GM23338 (cell line): ENCODE measurements around the gene COG7. TPM values are rescaled to one million over a fixed set of nuclear protein-coding genes. Genes with fewer than 3 reads are reported as not detected.

Experiments used
- ATAC-seq: fragments of 200-7000 bp; cut with Tn5 transposase; 3 replicates; pipeline ENCODE4 v1.9.1; 2020
- DNase-seq: peaks from one replicate; pipeline ENCODE4 v3.0.0-alpha.2; 2015; ENCODE audit warnings: low spot score
- H2AFZ ChIP-seq: fragments of 200-600 bp; sonication (generic); 2 replicates; pipeline ENCODE4 v1.8.0; 2016; ENCODE audit warnings: antibody characterized with exemption, mild to moderate bottlenecking, moderate library complexity
- H3F3A ChIP-seq: fragments of 200-600 bp; sonication (generic); replicated peaks from 2 replicates; pipeline ENCODE4 v1.8.0; 2017; ENCODE audit warnings: antibody characterized with exemption, mixed run types, low read depth
- H3K27ac ChIP-seq: fragments of 200-600 bp; sonication (generic); 2 replicates; pipeline ENCODE4 v1.6.1; 2016; ENCODE audit warnings: low read depth
- H3K27me3 ChIP-seq: fragments of 200-600 bp; sonication (generic); 2 replicates; pipeline ENCODE4 v1.8.0; 2016; ENCODE audit warnings: mild to moderate bottlenecking, mixed run types, moderate library complexity; ENCODE audit not compliant: insufficient read depth
- H3K36me3 ChIP-seq: fragments of 200-600 bp; sonication (generic); 2 replicates; pipeline ENCODE4 v1.8.0; 2016; ENCODE audit warnings: mild to moderate bottlenecking; ENCODE audit not compliant: insufficient read depth
- H3K4me1 ChIP-seq: fragments of 200-600 bp; sonication (generic); 2 replicates; pipeline ENCODE4 v1.8.0; 2016; ENCODE audit warnings: mild to moderate bottlenecking, moderate library complexity; ENCODE audit not compliant: insufficient read depth
- H3K4me2 ChIP-seq: fragments of 200-600 bp; sonication (generic); 2 replicates; pipeline ENCODE4 v1.7.1; 2017; ENCODE audit warnings: mixed run types
- H3K4me3 ChIP-seq: fragments of 200-600 bp; sonication (generic); 2 replicates; pipeline ENCODE4 v1.6.1; 2016; ENCODE audit warnings: mixed run types
- H3K79me2 ChIP-seq: fragments of 200-600 bp; sonication (generic); replicated peaks from 2 replicates; pipeline ENCODE4 v1.8.0; 2017; ENCODE audit warnings: mild to moderate bottlenecking; ENCODE audit not compliant: insufficient read depth
- H3K9me2 ChIP-seq: fragments of 200-600 bp; sonication (generic); 2 replicates; pipeline ENCODE4 v1.8.0; 2017; ENCODE audit not compliant: insufficient read depth
- H4K20me1 ChIP-seq: fragments of 200-600 bp; sonication (generic); replicated peaks from 2 replicates; pipeline ENCODE4 v1.8.0; 2017; ENCODE audit warnings: mild to moderate bottlenecking; ENCODE audit not compliant: insufficient read depth
- H3K27ac Mint-ChIP-seq: 2 replicates; pipeline ENCODE4 v1.8.0; 2020; ENCODE audit warnings: inconsistent platforms, mild to moderate bottlenecking, moderate library complexity, mixed read lengths
- H3K27me3 Mint-ChIP-seq: 3 replicates; pipeline ENCODE4 v1.8.0; 2022; ENCODE audit warnings: low read depth, mild to moderate bottlenecking, moderate library complexity, mixed read lengths, inconsistent platforms; ENCODE audit not compliant: insufficient read depth, poor library complexity
- H3K36me3 Mint-ChIP-seq: 3 replicates; pipeline ENCODE4 v1.8.0; 2021; ENCODE audit warnings: low read depth, mild to moderate bottlenecking, inconsistent platforms, moderate library complexity, mixed read lengths
- H3K4me1 Mint-ChIP-seq: 3 replicates; pipeline ENCODE4 v1.8.0; 2020; ENCODE audit warnings: mild to moderate bottlenecking, inconsistent platforms, mixed read lengths
- H3K4me3 Mint-ChIP-seq: 3 replicates; pipeline ENCODE4 v1.8.0; 2021; ENCODE audit warnings: moderate library complexity, mild to moderate bottlenecking, inconsistent platforms, mixed read lengths
- H3K9me3 Mint-ChIP-seq: 3 replicates; pipeline ENCODE4 v1.8.0; 2020; ENCODE audit warnings: moderate library complexity, mild to moderate bottlenecking, inconsistent platforms, mixed read lengths
- CREB1 ChIP-seq: fragments of 250-450 bp; sonication (Bioruptor Pico); IDR thresholded peaks from 2 replicates; pipeline ENCODE4 v1.5.0; 2020; ENCODE audit warnings: low read depth, mild to moderate bottlenecking, moderate library complexity
- EZH2 ChIP-seq: fragments of 200-600 bp; sonication (generic); IDR thresholded peaks from one replicate; pipeline ENCODE4 v1.8.0; 2017; ENCODE audit warnings: antibody characterized with exemption, mild to moderate bottlenecking, low read depth; ENCODE audit not compliant: unreplicated experiment
- EZH2phosphoT487 ChIP-seq: fragments of 200-600 bp; sonication (generic); IDR thresholded peaks from one replicate; pipeline ENCODE4 v1.8.1; 2018; ENCODE audit warnings: antibody characterized with exemption; ENCODE audit not compliant: unreplicated experiment
- JUNB ChIP-seq: IDR thresholded peaks from one replicate; pipeline ENCODE4 v1.6.1; 2016; ENCODE audit warnings: antibody characterized with exemption; ENCODE audit not compliant: unreplicated experiment
- NANOG ChIP-seq: IDR thresholded peaks from 2 replicates; pipeline ENCODE4 v1.6.1; 2016; ENCODE audit warnings: antibody characterized with exemption, borderline replicate concordance
- POLR2AphosphoS5 ChIP-seq: IDR thresholded peaks from 2 replicates; pipeline ENCODE4 v1.6.1; 2016; ENCODE audit warnings: antibody characterized with exemption, low read depth
- STAT1 ChIP-seq: IDR thresholded peaks from one replicate; pipeline ENCODE4 v1.6.1; 2016; ENCODE audit warnings: antibody characterized with exemption; ENCODE audit not compliant: unreplicated experiment
- ZNF114 ChIP-seq: fragments of 250-450 bp; sonication (Bioruptor Pico); IDR thresholded peaks from 2 replicates; pipeline ENCODE4 v1.5.0; 2020; ENCODE audit warnings: mild to moderate bottlenecking, moderate library complexity
- ZNF331 ChIP-seq: fragments of 250-450 bp; sonication (Bioruptor Pico); IDR thresholded peaks from 2 replicates; pipeline ENCODE4 v1.5.0; 2020; ENCODE audit warnings: low read depth, mild to moderate bottlenecking, moderate library complexity
- polyA plus RNA-seq: library from polyadenylated mRNA; unstranded; fragments of >200 nt; fragmentation: Nextera tagmentation; extraction: Ambion mirVana; gene quantifications from 2 replicates; pipeline ENCODE4 v1.2.1, GENCODE V29; 2016
- total RNA-seq: library from RNA; depleted of rRNA; stranded (reverse); fragments of >200 nt; shearing (Covaris generic); gene quantifications from 2 replicates; pipeline ENCODE4 v1.2.3, GENCODE V29; 2014
- TF ChIP-seq, protein P1 (sequence below): fragments of 250-450 bp; sonication (Bioruptor Pico); IDR thresholded peaks from 2 replicates; pipeline ENCODE4 v1.5.0; 2020; ENCODE audit warnings: mild to moderate bottlenecking, moderate library complexity
- TF ChIP-seq, protein P2 (sequence below), 2 experiments: fragments of 200-600 bp in 1 of 2; sonication (generic) in 1 of 2; conservative IDR thresholded peaks; 2 replicates each; pipeline versions ENCODE4 v1.5.1 to v1.6.1; 2016 to 2017; ENCODE audit warnings: antibody characterized with exemption in 2 of 2, low read depth in 2 of 2, mild to moderate bottlenecking in 2 of 2, moderate library complexity in 1 of 2
- TF ChIP-seq, protein P3 (sequence below): IDR thresholded peaks from 2 replicates; pipeline ENCODE4 v1.6.1; 2016; ENCODE audit warnings: antibody characterized with exemption
- TF ChIP-seq, protein P4 (sequence below): IDR thresholded peaks from one replicate; pipeline ENCODE4 v1.6.1; 2018; ENCODE audit warnings: antibody characterized with exemption; ENCODE audit not compliant: unreplicated experiment

The COG7 gene
- total and polyA plus RNA-seq, 2 experiments from 2014 or later = 9.2 to 20.0 TPM

DNA sequence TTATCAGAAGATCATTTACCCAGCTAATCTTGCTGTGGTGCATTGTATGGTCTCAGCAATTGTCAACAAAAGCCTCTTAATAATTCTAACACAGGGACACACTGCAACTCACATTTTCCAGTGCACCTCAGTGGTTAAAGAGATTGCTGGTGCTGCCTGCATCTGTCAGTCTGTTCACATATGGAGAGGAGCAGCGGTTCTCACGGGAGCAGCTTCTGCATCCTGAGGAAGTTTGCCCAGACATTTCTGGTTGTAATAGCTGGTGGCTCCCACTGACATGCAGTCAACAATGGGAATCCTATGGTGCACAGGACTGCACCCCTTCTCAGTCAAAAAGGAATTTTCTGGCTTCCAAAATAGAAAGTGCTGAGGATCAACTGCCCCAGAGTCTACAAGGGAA lies 49.5 kb upstream of the COG7 start:
- H3K9me3 Mint-ChIP-seq = no peaks in the 10 kb centered on the region

More for the DNA sequence above, 49.5 kb upstream of the COG7 start:
- Histone ChIP-seq H2AFZ (no peak overlapping the region), H4K20me1 (peaks cover 88% of the 10 kb centered on the region), H3K36me3 (no peaks in the 10 kb centered on the region), H3K27ac (no peak overlapping the region), H3K4me3 (no peak overlapping the region), H3K79me2 (peaks cover 100% of the 10 kb centered on the region), H3F3A (no peaks in the 10 kb centered on the region), H3K4me1 (peaks cover 38% of the 10 kb centered on the region; the same call in 1 of the 2 replicates), H3K4me2 (no peak overlapping the region), H3K9me2 (no peaks in the 10 kb centered on the region), H3K27me3 (no peaks in the 10 kb centered on the region)
- DNase-seq = no peak
- Mint-ChIP-seq H3K27ac (no peak overlapping the region; the same call in 1 of the 2 replicates), H3K27me3 (peaks cover 3% of the 10 kb centered on the region), H3K4me3 (no peak overlapping the region), H3K36me3 (peaks cover 6% of the 10 kb centered on the region; the same call in 2 of the 3 replicates), H3K4me1 (peaks cover 50% of the 10 kb centered on the region)
- TF ChIP-seq, protein P1, sequence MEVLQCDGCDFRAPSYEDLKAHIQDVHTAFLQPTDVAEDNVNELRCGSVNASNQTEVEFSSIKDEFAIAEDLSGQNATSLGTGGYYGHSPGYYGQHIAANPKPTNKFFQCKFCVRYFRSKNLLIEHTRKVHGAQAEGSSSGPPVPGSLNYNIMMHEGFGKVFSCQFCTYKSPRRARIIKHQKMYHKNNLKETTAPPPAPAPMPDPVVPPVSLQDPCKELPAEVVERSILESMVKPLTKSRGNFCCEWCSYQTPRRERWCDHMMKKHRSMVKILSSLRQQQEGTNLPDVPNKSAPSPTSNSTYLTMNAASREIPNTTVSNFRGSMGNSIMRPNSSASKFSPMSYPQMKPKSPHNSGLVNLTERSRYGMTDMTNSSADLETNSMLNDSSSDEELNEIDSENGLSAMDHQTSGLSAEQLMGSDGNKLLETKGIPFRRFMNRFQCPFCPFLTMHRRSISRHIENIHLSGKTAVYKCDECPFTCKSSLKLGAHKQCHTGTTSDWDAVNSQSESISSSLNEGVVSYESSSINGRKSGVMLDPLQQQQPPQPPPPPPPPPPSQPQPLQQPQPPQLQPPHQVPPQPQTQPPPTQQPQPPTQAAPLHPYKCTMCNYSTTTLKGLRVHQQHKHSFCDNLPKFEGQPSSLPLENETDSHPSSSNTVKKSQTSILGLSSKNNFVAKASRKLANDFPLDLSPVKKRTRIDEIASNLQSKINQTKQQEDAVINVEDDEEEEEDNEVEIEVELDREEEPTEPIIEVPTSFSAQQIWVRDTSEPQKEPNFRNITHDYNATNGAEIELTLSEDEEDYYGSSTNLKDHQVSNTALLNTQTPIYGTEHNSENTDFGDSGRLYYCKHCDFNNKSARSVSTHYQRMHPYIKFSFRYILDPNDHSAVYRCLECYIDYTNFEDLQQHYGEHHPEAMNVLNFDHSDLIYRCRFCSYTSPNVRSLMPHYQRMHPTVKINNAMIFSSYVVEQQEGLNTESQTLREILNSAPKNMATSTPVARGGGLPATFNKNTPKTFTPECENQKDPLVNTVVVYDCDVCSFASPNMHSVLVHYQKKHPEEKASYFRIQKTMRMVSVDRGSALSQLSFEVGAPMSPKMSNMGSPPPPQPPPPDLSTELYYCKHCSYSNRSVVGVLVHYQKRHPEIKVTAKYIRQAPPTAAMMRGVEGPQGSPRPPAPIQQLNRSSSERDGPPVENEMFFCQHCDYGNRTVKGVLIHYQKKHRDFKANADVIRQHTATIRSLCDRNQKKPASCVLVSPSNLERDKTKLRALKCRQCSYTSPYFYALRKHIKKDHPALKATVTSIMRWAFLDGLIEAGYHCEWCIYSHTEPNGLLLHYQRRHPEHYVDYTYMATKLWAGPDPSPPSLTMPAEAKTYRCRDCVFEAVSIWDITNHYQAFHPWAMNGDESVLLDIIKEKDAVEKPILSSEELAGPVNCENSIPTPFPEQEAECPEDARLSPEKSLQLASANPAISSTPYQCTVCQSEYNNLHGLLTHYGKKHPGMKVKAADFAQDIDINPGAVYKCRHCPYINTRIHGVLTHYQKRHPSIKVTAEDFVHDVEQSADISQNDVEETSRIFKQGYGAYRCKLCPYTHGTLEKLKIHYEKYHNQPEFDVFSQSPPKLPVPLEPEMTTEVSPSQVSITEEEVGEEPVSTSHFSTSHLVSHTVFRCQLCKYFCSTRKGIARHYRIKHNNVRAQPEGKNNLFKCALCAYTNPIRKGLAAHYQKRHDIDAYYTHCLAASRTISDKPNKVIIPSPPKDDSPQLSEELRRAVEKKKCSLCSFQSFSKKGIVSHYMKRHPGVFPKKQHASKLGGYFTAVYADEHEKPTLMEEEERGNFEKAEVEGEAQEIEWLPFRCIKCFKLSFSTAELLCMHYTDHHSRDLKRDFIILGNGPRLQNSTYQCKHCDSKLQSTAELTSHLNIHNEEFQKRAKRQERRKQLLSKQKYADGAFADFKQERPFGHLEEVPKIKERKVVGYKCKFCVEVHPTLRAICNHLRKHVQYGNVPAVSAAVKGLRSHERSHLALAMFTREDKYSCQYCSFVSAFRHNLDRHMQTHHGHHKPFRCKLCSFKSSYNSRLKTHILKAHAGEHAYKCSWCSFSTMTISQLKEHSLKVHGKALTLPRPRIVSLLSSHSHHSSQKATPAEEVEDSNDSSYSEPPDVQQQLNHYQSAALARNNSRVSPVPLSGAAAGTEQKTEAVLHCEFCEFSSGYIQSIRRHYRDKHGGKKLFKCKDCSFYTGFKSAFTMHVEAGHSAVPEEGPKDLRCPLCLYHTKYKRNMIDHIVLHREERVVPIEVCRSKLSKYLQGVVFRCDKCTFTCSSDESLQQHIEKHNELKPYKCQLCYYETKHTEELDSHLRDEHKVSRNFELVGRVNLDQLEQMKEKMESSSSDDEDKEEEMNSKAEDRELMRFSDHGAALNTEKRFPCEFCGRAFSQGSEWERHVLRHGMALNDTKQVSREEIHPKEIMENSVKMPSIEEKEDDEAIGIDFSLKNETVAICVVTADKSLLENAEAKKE = no peak
- TF ChIP-seq POLR2AphosphoS5 (no peak), ZNF114 (CRISPR knock-in tag) (no peak), JUNB (no peak), CREB1 (no peak), STAT1 (no peak), NANOG (no peak), EZH2 (no peak), ZNF331 (no peak), EZH2phosphoT487 (no peak)
- TF ChIP-seq, protein P2, sequence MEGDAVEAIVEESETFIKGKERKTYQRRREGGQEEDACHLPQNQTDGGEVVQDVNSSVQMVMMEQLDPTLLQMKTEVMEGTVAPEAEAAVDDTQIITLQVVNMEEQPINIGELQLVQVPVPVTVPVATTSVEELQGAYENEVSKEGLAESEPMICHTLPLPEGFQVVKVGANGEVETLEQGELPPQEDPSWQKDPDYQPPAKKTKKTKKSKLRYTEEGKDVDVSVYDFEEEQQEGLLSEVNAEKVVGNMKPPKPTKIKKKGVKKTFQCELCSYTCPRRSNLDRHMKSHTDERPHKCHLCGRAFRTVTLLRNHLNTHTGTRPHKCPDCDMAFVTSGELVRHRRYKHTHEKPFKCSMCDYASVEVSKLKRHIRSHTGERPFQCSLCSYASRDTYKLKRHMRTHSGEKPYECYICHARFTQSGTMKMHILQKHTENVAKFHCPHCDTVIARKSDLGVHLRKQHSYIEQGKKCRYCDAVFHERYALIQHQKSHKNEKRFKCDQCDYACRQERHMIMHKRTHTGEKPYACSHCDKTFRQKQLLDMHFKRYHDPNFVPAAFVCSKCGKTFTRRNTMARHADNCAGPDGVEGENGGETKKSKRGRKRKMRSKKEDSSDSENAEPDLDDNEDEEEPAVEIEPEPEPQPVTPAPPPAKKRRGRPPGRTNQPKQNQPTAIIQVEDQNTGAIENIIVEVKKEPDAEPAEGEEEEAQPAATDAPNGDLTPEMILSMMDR (conservative IDR thresholded peaks at IDR 0.05; ENCODE audit: low read depth in 2 of 2) = no peak
- TF ChIP-seq, protein P3, sequence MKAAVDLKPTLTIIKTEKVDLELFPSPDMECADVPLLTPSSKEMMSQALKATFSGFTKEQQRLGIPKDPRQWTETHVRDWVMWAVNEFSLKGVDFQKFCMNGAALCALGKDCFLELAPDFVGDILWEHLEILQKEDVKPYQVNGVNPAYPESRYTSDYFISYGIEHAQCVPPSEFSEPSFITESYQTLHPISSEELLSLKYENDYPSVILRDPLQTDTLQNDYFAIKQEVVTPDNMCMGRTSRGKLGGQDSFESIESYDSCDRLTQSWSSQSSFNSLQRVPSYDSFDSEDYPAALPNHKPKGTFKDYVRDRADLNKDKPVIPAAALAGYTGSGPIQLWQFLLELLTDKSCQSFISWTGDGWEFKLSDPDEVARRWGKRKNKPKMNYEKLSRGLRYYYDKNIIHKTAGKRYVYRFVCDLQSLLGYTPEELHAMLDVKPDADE = no peak
- TF ChIP-seq, protein P4, sequence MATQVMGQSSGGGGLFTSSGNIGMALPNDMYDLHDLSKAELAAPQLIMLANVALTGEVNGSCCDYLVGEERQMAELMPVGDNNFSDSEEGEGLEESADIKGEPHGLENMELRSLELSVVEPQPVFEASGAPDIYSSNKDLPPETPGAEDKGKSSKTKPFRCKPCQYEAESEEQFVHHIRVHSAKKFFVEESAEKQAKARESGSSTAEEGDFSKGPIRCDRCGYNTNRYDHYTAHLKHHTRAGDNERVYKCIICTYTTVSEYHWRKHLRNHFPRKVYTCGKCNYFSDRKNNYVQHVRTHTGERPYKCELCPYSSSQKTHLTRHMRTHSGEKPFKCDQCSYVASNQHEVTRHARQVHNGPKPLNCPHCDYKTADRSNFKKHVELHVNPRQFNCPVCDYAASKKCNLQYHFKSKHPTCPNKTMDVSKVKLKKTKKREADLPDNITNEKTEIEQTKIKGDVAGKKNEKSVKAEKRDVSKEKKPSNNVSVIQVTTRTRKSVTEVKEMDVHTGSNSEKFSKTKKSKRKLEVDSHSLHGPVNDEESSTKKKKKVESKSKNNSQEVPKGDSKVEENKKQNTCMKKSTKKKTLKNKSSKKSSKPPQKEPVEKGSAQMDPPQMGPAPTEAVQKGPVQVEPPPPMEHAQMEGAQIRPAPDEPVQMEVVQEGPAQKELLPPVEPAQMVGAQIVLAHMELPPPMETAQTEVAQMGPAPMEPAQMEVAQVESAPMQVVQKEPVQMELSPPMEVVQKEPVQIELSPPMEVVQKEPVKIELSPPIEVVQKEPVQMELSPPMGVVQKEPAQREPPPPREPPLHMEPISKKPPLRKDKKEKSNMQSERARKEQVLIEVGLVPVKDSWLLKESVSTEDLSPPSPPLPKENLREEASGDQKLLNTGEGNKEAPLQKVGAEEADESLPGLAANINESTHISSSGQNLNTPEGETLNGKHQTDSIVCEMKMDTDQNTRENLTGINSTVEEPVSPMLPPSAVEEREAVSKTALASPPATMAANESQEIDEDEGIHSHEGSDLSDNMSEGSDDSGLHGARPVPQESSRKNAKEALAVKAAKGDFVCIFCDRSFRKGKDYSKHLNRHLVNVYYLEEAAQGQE = no peak
- no peak for ATAC-seq
